ENCODE measurements around the gene ZNF19.
"Not testable (repeated sequence)": the region's sequence is repeated elsewhere in the genome, so short reads cannot be mapped to it uniquely, and the experiment has no call there.

ZNF19 gene

DNA sequence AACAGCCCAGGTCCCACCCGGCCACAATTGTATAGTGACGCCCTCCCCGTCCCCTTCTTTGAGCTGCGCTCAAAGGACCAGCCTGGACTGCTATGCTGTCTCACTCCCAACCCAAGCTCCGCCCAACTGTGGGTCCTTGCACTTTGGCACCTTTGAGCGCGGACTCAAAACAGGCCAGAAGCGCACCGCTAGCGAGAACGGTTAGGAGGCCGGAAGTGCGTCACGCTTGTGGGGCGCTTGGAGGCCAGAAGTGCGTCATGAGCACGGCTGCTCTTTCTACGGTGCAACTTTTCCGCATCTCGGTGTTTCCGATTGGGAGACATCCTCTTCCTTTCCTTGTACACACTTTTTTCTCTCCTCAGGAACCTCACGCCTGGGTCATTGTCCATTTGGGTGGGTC, at the start of gene ZNF19:
Gene ZNF19 (minus strand): TSS at position 203 of the 400 bp plus-strand sequence. CDS start 7,210 bp downstream, outside the sequence.
- FAIRE-seq = no peak
- DNase-seq (ENCODE audit: low spot score) = no peak

GRCh38 chr16:71537643-71538042, 48.5 kb upstream of the ZNF19 start:
- DNase-seq (ENCODE audit: low spot score) (peak; percentile 26), FAIRE-seq (no peak)

DNA sequence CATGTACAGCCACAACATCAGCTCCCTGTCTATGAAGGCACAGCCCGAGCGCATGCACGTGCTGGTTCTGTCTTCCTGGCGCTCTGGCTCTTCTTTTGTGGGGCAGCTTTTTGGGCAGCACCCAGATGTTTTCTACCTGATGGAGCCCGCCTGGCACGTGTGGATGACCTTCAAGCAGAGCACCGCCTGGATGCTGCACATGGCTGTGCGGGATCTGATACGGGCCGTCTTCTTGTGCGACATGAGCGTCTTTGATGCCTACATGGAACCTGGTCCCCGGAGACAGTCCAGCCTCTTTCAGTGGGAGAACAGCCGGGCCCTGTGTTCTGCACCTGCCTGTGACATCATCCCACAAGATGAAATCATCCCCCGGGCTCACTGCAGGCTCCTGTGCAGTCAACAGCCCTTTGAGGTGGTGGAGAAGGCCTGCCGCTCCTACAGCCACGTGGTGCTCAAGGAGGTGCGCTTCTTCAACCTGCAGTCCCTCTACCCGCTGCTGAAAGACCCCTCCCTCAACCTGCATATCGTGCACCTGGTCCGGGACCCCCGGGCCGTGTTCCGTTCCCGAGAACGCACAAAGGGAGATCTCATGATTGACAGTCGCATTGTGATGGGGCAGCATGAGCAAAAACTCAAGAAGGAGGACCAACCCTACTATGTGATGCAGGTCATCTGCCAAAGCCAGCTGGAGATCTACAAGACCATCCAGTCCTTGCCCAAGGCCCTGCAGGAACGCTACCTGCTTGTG, 47.8 kb upstream of the ZNF19 start:
- DNase-seq (ENCODE audit: low spot score) = no peak
- FAIRE-seq = no peak

DNA sequence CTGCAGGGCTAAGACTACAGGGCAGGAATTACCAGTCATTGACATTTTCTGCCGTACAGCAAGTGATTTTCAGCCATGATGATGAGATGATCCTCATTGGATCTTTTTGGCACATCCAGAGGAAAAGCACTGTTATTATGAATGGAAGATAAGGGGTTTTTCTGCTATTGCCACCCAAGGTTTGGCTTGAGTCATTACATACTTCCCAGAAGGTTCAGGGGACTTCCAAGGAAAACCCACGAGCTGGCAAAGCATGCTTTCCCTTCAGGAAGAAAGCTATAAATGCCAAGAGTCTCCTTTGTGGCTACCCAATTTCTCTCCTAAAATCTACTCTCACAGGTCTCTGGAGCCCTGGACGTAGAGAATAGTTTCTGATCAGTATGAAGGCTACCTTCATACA, 43.2 kb upstream of the ZNF19 start:
- DNase-seq (ENCODE audit: low spot score) = no peak
- no peak for FAIRE-seq

GRCh38 chr16:71528863-71529262, 39.7 kb upstream of the ZNF19 start:
- no peak for DNase-seq (ENCODE audit: low spot score)
- no peak for FAIRE-seq

DNA sequence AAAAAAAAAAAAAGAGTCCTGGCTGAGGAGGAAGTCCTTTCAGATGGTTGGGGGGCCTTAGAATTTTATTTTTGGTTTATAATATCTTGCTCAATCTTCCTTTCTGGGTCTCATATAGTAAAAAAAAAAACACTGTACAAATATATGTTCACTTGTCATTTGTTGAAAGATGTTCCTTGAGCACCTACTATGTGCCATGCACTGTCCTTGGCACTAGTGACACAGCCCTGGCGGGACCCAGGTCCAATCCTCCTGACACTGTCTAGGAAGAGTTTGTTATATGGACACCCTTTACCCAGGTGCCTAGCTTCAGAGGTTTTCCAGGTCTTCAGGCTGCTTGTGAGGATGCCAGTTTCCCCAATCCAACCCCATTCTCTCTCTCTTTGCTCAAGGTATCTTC, 39.1 kb upstream of the ZNF19 start:
- DNase-seq (ENCODE audit: low spot score) = no peak
- FAIRE-seq = no peak

DNA sequence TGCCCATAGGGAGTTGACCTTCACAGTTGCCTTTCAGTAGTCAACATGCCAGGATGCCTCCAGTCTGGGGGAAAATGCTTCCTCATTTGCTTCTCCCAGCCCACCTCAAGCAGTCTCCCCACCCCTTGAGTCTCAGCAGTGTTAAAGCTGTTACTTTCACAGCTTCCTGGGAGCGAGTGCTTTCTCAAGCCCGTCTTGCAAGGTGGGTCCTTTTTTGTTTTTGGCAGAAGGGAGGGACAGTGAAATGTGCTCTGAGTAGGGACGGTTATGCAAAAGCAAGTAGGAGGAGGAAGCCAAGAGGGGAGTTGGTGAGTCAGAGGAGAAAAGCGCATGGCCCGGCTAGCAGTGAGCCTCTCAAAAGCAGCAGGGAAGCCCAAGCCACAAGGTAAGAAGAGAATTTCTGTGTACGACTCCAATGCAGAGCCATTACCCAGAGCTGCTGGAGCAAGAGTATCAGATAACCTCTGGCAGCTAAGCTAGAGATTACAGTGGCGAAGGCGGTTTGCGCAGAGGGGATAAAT, 37.0 kb upstream of the ZNF19 start, which contains the start of gene CHST4:
Gene CHST4 (plus strand): TSS at position 316 of the 521 bp plus-strand sequence. CDS start 10,252 bp downstream, outside the sequence.
- DNase-seq (ENCODE audit: low spot score) (peak; percentile 56), FAIRE-seq (no peak)

DNA sequence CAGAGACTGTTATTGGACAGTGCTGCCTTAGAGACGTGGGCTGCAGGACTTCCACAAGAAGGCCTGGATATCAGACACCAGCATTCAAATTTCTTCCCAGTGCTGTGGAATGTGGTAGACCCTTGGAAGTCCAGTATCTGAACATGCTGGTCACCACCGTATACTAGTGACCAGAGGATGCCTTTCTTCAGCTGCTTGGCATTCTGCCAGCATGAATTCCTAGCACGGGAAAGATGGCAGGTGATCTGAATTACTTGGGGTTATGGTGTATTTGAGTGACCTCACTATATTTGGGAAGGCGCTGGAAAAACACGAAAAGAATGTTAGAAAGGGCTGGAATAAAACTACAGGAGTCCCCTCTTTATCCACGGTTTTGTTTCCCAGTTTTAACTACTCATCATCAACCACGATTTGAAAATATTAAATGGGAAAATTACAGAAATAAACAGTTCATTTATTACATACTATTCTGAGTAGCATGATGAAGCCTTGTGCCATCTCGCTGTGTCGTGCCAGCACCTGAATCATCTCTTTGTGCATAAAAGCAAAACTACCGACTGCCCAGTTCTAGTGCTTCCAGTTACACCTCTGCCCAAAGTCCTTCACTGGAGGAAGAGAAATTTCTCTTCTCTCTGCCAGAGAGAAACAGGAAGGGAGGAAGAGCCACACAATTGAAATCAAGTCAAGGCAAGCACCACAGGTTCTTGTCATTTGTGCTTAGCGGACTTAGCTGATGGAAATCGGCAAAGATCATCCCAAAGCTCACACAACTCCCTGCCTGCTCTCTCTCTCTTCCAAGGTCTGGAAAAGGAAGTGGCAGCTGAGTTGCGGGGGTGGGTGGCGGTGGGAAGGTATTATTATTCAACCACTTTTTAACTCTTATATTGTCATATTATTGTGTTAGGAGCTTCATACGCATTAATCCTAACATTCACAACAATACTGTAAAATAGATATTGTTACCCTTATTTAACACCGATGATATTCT, 35.7 kb upstream of the ZNF19 start:
- FAIRE-seq (no peak), DNase-seq (ENCODE audit: low spot score) (no peak)

- no peak for DNase-seq (ENCODE audit: low spot score)
- FAIRE-seq = no peak
Observed at GRCh38 chr16:71520550-71520949, 31.4 kb upstream of the ZNF19 start.

- FAIRE-seq (no peak), DNase-seq (ENCODE audit: low spot score) (no peak)
Observed at GRCh38 chr16:71515026-71515425, 25.9 kb upstream of the ZNF19 start.

DNA sequence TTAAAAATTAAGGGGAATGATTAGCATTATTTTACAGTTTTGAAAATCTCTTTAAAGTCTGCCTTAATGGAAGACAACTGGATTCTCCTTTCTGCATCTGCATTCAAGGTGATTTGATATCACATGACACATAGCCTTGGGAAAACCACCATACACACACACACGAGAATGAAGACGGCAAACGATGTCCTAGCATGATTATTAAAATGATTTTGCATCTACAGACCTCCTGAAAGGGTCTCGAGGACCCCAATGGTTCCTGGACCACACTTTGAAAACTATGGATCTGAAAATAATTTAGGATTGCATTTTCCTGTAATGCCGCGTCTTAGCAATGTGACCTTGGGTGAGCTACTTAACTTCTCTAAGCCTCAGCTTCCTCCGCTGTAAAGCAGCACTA, 25.4 kb upstream of the ZNF19 start:
- DNase-seq (ENCODE audit: low spot score) (no peak), FAIRE-seq (no peak)

- DNase-seq (ENCODE audit: low spot score) (no peak), FAIRE-seq (no peak)
Observed at GRCh38 chr16:71513302-71513701, 24.2 kb upstream of the ZNF19 start.

GRCh38 chr16:71507061-71507460, 17.9 kb upstream of the ZNF19 start:
- FAIRE-seq = no peak

DNA sequence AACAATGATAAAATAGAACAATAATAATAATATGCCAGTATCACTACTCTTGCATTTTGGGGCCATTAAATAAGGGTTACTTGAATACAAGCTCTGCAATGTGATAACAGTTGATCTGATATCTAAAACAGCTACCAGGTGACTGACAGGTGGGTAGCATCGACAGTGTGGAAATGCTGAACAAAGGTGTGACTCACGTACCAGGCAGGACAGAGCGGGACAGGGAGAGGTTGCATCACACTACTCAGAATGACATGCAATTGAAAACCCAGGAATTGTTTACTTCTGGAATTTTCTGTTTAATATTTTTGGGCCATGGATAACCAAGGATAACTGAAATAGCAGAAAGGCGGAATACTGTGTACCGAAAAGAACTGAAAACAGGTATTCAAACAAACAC, 15.8 kb upstream of the ZNF19 start:
- DNase-seq (ENCODE audit: low spot score) = no peak

More at GRCh38 chr16:71507061-71507460, 17.9 kb upstream of the ZNF19 start:
- no peak for DNase-seq (ENCODE audit: low spot score)

GRCh38 chr16:71504051-71504450, 14.9 kb upstream of the ZNF19 start:
- FAIRE-seq; DNase-seq (ENCODE audit: low spot score): not testable (repeated sequence)

More for the DNA sequence above, 15.8 kb upstream of the ZNF19 start:
- FAIRE-seq = no peak

DNA sequence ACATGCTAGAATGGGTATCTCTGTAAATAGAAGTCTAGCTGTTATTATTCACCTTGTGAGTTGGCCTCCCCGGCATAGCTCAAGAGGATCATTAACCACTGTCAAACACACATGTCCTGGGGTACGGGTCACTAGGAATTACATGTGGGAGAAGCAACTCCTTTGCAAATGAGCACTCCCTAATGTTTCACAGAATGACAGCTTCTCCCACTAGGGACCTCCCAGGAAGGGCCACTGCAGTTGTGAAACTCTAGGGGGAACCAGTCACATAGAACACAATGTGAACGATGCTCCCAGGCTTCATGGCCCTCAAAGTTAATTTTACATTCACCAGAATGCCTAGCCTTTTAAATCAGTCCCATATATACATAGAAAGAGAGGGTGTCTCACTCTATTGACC, 12.4 kb upstream of the ZNF19 start:
- FAIRE-seq = no peak
- DNase-seq (ENCODE audit: low spot score) = no peak

- DNase-seq (ENCODE audit: low spot score) (no peak), FAIRE-seq (no peak)
Observed at GRCh38 chr16:71500964-71501363, 11.8 kb upstream of the ZNF19 start.

- DNase-seq (ENCODE audit: low spot score) = peak; percentile 43
- FAIRE-seq = no peak
Observed at GRCh38 chr16:71499775-71500364, 10.7 kb upstream of the ZNF19 start.

DNA sequence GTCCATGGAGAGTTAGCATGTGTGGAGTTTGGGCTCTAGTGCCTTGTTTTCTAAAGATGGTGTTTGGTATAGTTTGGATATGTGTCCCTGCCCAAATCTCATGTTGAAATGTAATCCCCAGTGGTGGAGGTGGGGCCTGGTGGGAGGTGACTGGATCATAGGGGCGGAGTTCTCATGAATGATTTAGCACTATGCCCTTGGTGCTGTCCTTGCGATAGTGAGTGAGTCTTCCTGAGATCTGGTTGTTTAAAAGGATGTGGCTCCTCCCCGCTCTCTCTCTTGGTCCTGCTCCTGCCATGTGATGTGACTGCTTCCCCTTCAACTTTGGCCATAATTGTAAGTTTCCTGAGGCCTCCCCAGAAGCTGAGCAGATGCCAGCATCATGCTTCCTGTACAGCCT, 8.9 kb upstream of the ZNF19 start:
- no peak for DNase-seq (ENCODE audit: low spot score)
- no peak for FAIRE-seq

GRCh38 chr16:71493213-71493612, 4.1 kb upstream of the ZNF19 start:
- FAIRE-seq (no peak), DNase-seq (ENCODE audit: low spot score) (no peak)

GRCh38 chr16:71492786-71493185, 3.7 kb upstream of the ZNF19 start:
- DNase-seq (ENCODE audit: low spot score) = no peak
- FAIRE-seq = no peak

All from RCC 7860 (cell line).